A549 (cell line): ENCODE measurements around the gene ZNF670.

ENCODE experiments used
- BHLHE40 ChIP-seq: IDR thresholded peaks from 2 replicates; pipeline ENCODE4 v1.6.1; 2012; ENCODE audit warnings: low read depth, low read length, inconsistent platforms
- CEBPB ChIP-seq, 2 experiments: fragments of >200 bp in 1 of 2; sonication (Bioruptor Twin) in 1 of 2; formaldehyde crosslinking in 1 of 2; IDR thresholded peaks; 2 replicates each; pipeline ENCODE4 v1.6.1; 2012 to 2016
- RFX5 ChIP-seq: fragments of 450-650 bp; IDR thresholded peaks from 2 replicates; pipeline ENCODE4 v1.7.1; 2014; ENCODE audit warnings: antibody characterized with exemption, mild to moderate bottlenecking, moderate library complexity
- TF ChIP-seq, protein P1 (sequence below): fragments of 450-650 bp; IDR thresholded peaks from 2 replicates; pipeline ENCODE4 v1.6.1; 2014; ENCODE audit warnings: antibody characterized with exemption
- TF ChIP-seq, protein P2 (sequence below): IDR thresholded peaks from 2 replicates; pipeline ENCODE4 v1.6.1; 2012

DNA sequence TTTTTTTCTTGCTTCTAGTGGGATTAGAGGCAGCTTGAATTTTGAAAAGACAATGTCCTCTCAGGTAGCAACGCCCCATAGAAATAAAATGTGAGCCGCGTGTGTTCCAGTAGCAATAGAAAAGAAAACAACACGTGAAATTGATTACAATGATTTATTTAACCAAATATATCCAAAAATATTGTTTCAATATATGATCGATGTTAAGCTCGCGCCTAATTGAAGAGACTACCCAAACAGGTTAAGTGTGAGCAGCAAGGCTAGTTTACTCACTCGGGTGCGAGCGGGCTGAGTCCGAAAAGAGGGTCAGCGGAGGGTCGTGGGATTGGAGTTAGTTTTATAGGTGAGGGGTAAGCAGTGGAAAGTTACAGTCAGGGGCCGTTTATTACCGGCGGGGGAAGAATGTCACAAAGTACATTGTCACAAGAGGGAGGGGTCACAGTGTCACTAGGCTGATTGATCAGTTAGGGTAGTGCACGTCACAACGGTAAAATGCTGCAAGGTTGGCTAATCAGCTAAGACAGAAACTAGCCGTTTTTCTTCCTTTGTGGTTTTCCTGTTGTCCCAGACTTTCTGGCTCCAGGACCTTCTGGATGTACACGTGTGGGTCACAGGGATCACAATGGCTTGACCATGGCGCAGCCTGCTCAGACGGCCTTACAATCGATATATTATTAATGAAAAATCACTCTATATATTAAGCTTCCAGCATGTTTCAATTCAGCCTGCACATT lies 697 bp upstream of the ZNF670 start:
- TF ChIP-seq BHLHE40 = no peak
- TF ChIP-seq, protein P1, sequence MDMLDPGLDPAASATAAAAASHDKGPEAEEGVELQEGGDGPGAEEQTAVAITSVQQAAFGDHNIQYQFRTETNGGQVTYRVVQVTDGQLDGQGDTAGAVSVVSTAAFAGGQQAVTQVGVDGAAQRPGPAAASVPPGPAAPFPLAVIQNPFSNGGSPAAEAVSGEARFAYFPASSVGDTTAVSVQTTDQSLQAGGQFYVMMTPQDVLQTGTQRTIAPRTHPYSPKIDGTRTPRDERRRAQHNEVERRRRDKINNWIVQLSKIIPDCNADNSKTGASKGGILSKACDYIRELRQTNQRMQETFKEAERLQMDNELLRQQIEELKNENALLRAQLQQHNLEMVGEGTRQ = no peak
- TF ChIP-seq, protein P2, sequence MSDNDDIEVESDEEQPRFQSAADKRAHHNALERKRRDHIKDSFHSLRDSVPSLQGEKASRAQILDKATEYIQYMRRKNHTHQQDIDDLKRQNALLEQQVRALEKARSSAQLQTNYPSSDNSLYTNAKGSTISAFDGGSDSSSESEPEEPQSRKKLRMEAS = no peak
- TF ChIP-seq CEBPB (IDR thresholded peaks at IDR 0.05) = no peak
- TF ChIP-seq RFX5 = no peak
